Measurements from ENCODE around the gene XIRP1.
"Not testable (repeated sequence)": the region's sequence is repeated elsewhere in the genome, so short reads cannot be mapped to it uniquely, and the experiment has no call there.

The XIRP1 gene

GRCh38 chr3:39171860-39172259, 20.5 kb downstream of the XIRP1 start:
- WGBS, result 87% methylated on average over 2 of the region's 2 CpGs
- H3K9me3 ChIP-seq (ENCODE audit: insufficient read depth, low read depth, low read length), result no peaks in the 10 kb centered on the region
- H3K36me3 ChIP-seq (ENCODE audit: insufficient read depth, low read length), result no peaks in the 10 kb centered on the region
- no peak overlapping the region for H3K4me3 ChIP-seq (ENCODE audit: low read length)
- H3K9ac ChIP-seq (ENCODE audit: low read depth, low read length), result no peak overlapping the region
- no peaks in the 10 kb centered on the region for H3K27me3 ChIP-seq (ENCODE audit: insufficient read depth, low read length)
- peaks cover 5% of the 10 kb centered on the region; the same call in 1 of the 2 replicates for H3K4me1 ChIP-seq (ENCODE audit: insufficient read depth, low read length)
- no peak overlapping the region for H3K27ac ChIP-seq (ENCODE audit: low read depth, low read length)

GRCh38 chr3:39170877-39171276, 21.5 kb downstream of the XIRP1 start:
- not testable (repeated sequence) for H3K9me3 ChIP-seq (ENCODE audit: insufficient read depth, low read depth, low read length); H3K9ac ChIP-seq (ENCODE audit: low read depth, low read length); H3K4me3 ChIP-seq (ENCODE audit: low read length); H3K27me3 ChIP-seq (ENCODE audit: insufficient read depth, low read length); H3K36me3 ChIP-seq (ENCODE audit: insufficient read depth, low read length); H3K27ac ChIP-seq (ENCODE audit: low read depth, low read length)
- 92% methylated on average over 5 of the region's 6 CpGs for WGBS
- peaks cover 12% of the 10 kb centered on the region; the same call in 1 of the 2 replicates for H3K4me1 ChIP-seq (ENCODE audit: insufficient read depth, low read length)

GRCh38 chr3:39170461-39170860, 21.9 kb downstream of the XIRP1 start:
- 36% methylated on average over 4 of the region's 4 CpGs for WGBS
- no peaks in the 10 kb centered on the region for H3K27me3 ChIP-seq (ENCODE audit: insufficient read depth, low read length)
- H3K36me3 ChIP-seq (ENCODE audit: insufficient read depth, low read length), result no peaks in the 10 kb centered on the region
- H3K4me1 ChIP-seq (ENCODE audit: insufficient read depth, low read length), result peaks cover 13% of the 10 kb centered on the region; the same call in 1 of the 2 replicates
- H3K9me3 ChIP-seq (ENCODE audit: insufficient read depth, low read depth, low read length), result no peaks in the 10 kb centered on the region
- H3K9ac ChIP-seq (ENCODE audit: low read depth, low read length), result no peak overlapping the region
- H3K27ac ChIP-seq (ENCODE audit: low read depth, low read length), result no peak overlapping the region
- H3K4me3 ChIP-seq (ENCODE audit: low read length), result no peak overlapping the region

GRCh38 chr3:39169712-39170111, 22.7 kb downstream of the XIRP1 start:
- Histone ChIP-seq H3K27ac (ENCODE audit: low read depth, low read length) (no peak overlapping the region), H3K4me3 (ENCODE audit: low read length) (no peak overlapping the region), H3K4me1 (ENCODE audit: insufficient read depth, low read length) (peaks cover 13% of the 10 kb centered on the region; the same call in 1 of the 2 replicates), H3K27me3 (ENCODE audit: insufficient read depth, low read length) (no peaks in the 10 kb centered on the region), H3K36me3 (ENCODE audit: insufficient read depth, low read length) (no peaks in the 10 kb centered on the region), H3K9me3 (ENCODE audit: insufficient read depth, low read depth, low read length) (no peaks in the 10 kb centered on the region), H3K9ac (ENCODE audit: low read depth, low read length) (no peak overlapping the region)
- WGBS, result 92% methylated on average over 1 of the region's 1 CpG

- H3K9ac ChIP-seq (ENCODE audit: low read depth, low read length), result no peak overlapping the region
- H3K27ac ChIP-seq (ENCODE audit: low read depth, low read length), result no peak overlapping the region
- no peaks in the 10 kb centered on the region for H3K27me3 ChIP-seq (ENCODE audit: insufficient read depth, low read length)
- H3K4me3 ChIP-seq (ENCODE audit: low read length), result no peak overlapping the region
- whole genome bisulfite sequencing, result 88% methylated on average over 5 of the region's 5 CpGs
- H3K36me3 ChIP-seq (ENCODE audit: insufficient read depth, low read length), result no peaks in the 10 kb centered on the region
- no peaks in the 10 kb centered on the region for H3K9me3 ChIP-seq (ENCODE audit: insufficient read depth, low read depth, low read length)
- peaks cover 13% of the 10 kb centered on the region; the same call in 1 of the 2 replicates for H3K4me1 ChIP-seq (ENCODE audit: insufficient read depth, low read length)
Observed at GRCh38 chr3:39168156-39168780, 24.1 kb downstream of the XIRP1 start.

- H3K4me1 ChIP-seq (ENCODE audit: insufficient read depth, low read length), result peaks cover 13% of the 10 kb centered on the region; the same call in 1 of the 2 replicates
- WGBS, result 92% methylated on average over 1 of the region's 1 CpG
- no peaks in the 10 kb centered on the region for H3K27me3 ChIP-seq (ENCODE audit: insufficient read depth, low read length)
- no peak overlapping the region for H3K4me3 ChIP-seq (ENCODE audit: low read length)
- H3K9ac ChIP-seq (ENCODE audit: low read depth, low read length), result no peak overlapping the region
- 0 out of 2 replicates have a peak, but pooled peaks cover 4% of the 10 kb centered on the region for H3K9me3 ChIP-seq (ENCODE audit: insufficient read depth, low read depth, low read length)
- no peak overlapping the region for H3K27ac ChIP-seq (ENCODE audit: low read depth, low read length)
- H3K36me3 ChIP-seq (ENCODE audit: insufficient read depth, low read length), result no peaks in the 10 kb centered on the region
Observed at GRCh38 chr3:39166932-39167532, 25.4 kb downstream of the XIRP1 start.

GRCh38 chr3:39166134-39166710, 26.2 kb downstream of the XIRP1 start:
- H3K9me3 ChIP-seq (ENCODE audit: insufficient read depth, low read depth, low read length), result 0 out of 2 replicates have a peak, but pooled peaks cover 4% of the 10 kb centered on the region
- no peaks in the 10 kb centered on the region for H3K36me3 ChIP-seq (ENCODE audit: insufficient read depth, low read length)
- no peak overlapping the region for H3K27ac ChIP-seq (ENCODE audit: low read depth, low read length)
- no peaks in the 10 kb centered on the region for H3K27me3 ChIP-seq (ENCODE audit: insufficient read depth, low read length)
- no peak overlapping the region for H3K9ac ChIP-seq (ENCODE audit: low read depth, low read length)
- H3K4me3 ChIP-seq (ENCODE audit: low read length), result no peak overlapping the region
- peaks cover 13% of the 10 kb centered on the region; the same call in 1 of the 2 replicates for H3K4me1 ChIP-seq (ENCODE audit: insufficient read depth, low read length)
- WGBS, result 61% methylated on average over 3 of the region's 3 CpGs

- WGBS, result 73% methylated on average over 1 of the region's 1 CpG
- Histone ChIP-seq H3K9ac (ENCODE audit: low read depth, low read length) (no peak overlapping the region), H3K27ac (ENCODE audit: low read depth, low read length) (no peak overlapping the region), H3K9me3 (ENCODE audit: insufficient read depth, low read depth, low read length) (0 out of 2 replicates have a peak, but pooled peaks cover 4% of the 10 kb centered on the region), H3K36me3 (ENCODE audit: insufficient read depth, low read length) (no peaks in the 10 kb centered on the region), H3K4me1 (ENCODE audit: insufficient read depth, low read length) (peaks cover 11% of the 10 kb centered on the region; the same call in 1 of the 2 replicates), H3K27me3 (ENCODE audit: insufficient read depth, low read length) (no peaks in the 10 kb centered on the region), H3K4me3 (ENCODE audit: low read length) (no peak overlapping the region)
Observed at GRCh38 chr3:39165518-39165917, 26.9 kb downstream of the XIRP1 start.

- H3K27me3 ChIP-seq (ENCODE audit: insufficient read depth, low read length), result no peaks in the 10 kb centered on the region
- whole genome bisulfite sequencing, result 92% methylated on average over 2 of the region's 3 CpGs
Observed at GRCh38 chr3:39164414-39164813, 28.0 kb downstream of the XIRP1 start.

GRCh38 chr3:39158148-39158715, 34.2 kb downstream of the XIRP1 start:
- no peaks in the 10 kb centered on the region for H3K36me3 ChIP-seq (ENCODE audit: insufficient read depth, low read length)
- no peak overlapping the region for H3K4me3 ChIP-seq (ENCODE audit: low read length)
- no peaks in the 10 kb centered on the region for H3K27me3 ChIP-seq (ENCODE audit: insufficient read depth, low read length)
- no peak overlapping the region for H3K27ac ChIP-seq (ENCODE audit: low read depth, low read length)
- 0 out of 2 replicates have a peak, but pooled peaks cover 4% of the 10 kb centered on the region for H3K9me3 ChIP-seq (ENCODE audit: insufficient read depth, low read depth, low read length)
- peaks cover 16% of the 10 kb centered on the region for H3K4me1 ChIP-seq (ENCODE audit: insufficient read depth, low read length)
- 78% methylated on average over 5 of the region's 5 CpGs for WGBS
- H3K9ac ChIP-seq (ENCODE audit: low read depth, low read length), result no peak overlapping the region

More at GRCh38 chr3:39164414-39164813, 28.0 kb downstream of the XIRP1 start:
- H3K4me3 ChIP-seq (ENCODE audit: low read length), result no peak overlapping the region
- H3K9ac ChIP-seq (ENCODE audit: low read depth, low read length), result no peak overlapping the region
- H3K4me1 ChIP-seq (ENCODE audit: insufficient read depth, low read length), result peaks cover 8% of the 10 kb centered on the region; the same call in 1 of the 2 replicates
- H3K36me3 ChIP-seq (ENCODE audit: insufficient read depth, low read length), result no peaks in the 10 kb centered on the region
- no peak overlapping the region for H3K27ac ChIP-seq (ENCODE audit: low read depth, low read length)
- 0 out of 2 replicates have a peak, but pooled peaks cover 4% of the 10 kb centered on the region for H3K9me3 ChIP-seq (ENCODE audit: insufficient read depth, low read depth, low read length)

GRCh38 chr3:39157359-39157758, 35.0 kb downstream of the XIRP1 start:
- no peak overlapping the region for H3K4me3 ChIP-seq (ENCODE audit: low read length)
- WGBS, result 98% methylated on average over 4 of the region's 7 CpGs

More at GRCh38 chr3:39157359-39157758, 35.0 kb downstream of the XIRP1 start:
- Histone ChIP-seq H3K27ac (ENCODE audit: low read depth, low read length) (no peak overlapping the region), H3K9me3 (ENCODE audit: insufficient read depth, low read depth, low read length) (no peaks in the 10 kb centered on the region), H3K4me1 (ENCODE audit: insufficient read depth, low read length) (peaks cover 16% of the 10 kb centered on the region), H3K27me3 (ENCODE audit: insufficient read depth, low read length) (no peaks in the 10 kb centered on the region), H3K9ac (ENCODE audit: low read depth, low read length) (no peak overlapping the region), H3K36me3 (ENCODE audit: insufficient read depth, low read length) (no peaks in the 10 kb centered on the region)

All from HUES64 (cell line).